Measurements from ENCODE around the gene KCNH3. TPM values are rescaled to one million over a fixed set of nuclear protein-coding genes. Genes with fewer than 3 reads are reported as not detected.

The KCNH3 gene
- polyA plus RNA-seq, 4 donors: 0.22 to 3.4 TPM; not detected in 2

DNA sequence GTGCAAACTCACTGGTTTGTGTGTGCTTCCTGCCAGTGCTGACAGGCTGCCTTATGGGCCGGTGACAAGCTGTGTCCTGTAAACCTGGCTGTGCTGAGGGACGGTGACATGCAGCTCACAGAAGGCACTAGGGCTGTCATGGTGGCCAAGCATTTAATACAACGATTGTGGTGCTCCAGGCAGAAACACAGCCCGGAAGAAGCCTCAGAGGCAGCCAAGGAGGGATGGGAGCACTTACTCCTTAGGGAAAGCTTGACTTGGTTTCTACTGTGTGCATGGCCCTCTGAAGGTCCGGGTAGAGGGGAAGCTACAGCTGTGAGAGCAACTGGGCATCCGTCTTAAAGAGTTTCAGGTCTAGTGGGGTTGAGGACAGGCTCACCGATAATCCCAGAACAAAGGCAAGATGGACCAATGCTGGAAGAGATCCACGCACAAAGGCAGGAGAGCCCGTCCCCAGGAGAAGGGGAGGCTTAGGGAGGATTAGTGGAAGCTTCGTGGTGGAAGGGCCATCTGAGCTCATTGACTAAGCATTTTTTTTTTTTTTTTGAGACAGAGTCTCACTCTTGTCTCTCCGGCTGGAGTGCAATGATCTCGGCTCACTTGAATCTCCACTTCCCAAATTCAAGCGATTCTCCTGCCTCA lies 39.8 kb downstream of the KCNH3 start:
- WGBS, 3 donors: 86 to 89% (median 88%) methylated on average over 13 of the region's 13 CpGs
- Histone ChIP-seq H3K4me1 (ENCODE audit: control insufficient read depth in 3 of 3, insufficient read depth in 2 of 3, low read depth in 1 of 3, low read length in 2 of 3) (peaks cover 0 to 6% (median 0%) of the 10 kb centered on the region in 3 donors), H3K4me3 (ENCODE audit: low read depth in 1 of 3, low read length in 3 of 3) (no peak overlapping the region), H3K9me3 (ENCODE audit: control insufficient read depth in 2 of 2, insufficient read depth in 1 of 2, low read depth in 1 of 2, low read length in 1 of 2) (no peaks in the 10 kb centered on the region), H3K27me3 (ENCODE audit: control insufficient read depth in 3 of 3, insufficient read depth in 3 of 3, low read length in 3 of 3) (no peaks in the 10 kb centered on the region), H3K36me3 (ENCODE audit: control insufficient read depth in 3 of 3, insufficient read depth in 2 of 3, low read depth in 1 of 3, low read length in 3 of 3) (peaks cover 0 to 13% (median 2%) of the 10 kb centered on the region in 3 donors), H3K27ac (ENCODE audit: low read depth in 1 of 3, low read length in 2 of 3) (no peak overlapping the region)
- FAIRE-seq (no peak), DNase-seq (no peak)

DNA sequence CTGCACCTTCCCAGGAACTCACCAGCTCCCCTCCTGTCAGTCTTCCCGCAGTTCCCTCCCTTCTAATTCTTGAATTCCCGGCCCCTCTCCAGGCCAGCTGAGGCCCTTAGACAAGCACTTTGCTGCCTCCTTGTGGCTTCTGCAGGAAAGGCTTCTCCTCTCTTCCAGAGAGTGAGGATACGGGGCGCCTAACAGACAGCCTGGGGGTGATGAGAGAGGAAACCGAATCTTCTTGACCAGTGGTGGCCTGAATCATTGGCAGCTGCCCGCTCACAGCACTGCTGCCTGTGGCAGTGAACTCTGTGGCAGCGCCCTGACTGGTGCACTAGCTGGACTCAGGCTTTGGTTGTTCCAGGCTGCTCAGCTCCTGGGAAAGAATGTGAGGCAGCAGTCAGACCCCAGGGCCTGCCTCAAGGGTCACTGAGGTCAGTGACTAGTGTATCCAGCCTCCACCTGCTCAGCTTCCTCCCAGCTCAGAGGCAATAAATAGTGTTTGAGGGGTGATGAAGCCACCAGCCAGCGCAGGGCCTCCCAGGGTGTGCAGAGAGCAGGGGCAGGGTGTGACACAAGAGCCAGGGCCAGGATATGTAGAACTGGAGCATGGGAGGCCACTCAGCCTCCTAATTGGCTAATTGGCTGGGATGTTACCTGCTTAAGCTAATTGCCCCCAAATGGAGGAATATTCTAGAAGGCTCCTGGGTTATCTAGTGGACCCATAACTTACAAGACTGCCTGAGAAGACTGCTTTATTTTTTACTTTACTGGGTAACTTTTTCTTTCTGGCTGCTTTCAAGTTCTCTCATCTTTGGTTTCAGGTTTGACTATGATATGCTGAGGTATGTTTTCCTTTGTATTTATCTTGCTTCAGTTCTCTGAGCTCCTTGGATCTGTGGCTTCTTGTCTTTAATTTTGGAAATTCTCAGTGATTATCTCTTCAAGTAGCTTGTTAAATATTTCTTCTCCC lies 42.0 kb downstream of the KCNH3 start:
- H3K27me3 ChIP-seq (ENCODE audit: control insufficient read depth in 3 of 3, insufficient read depth in 3 of 3, low read length in 3 of 3): no peaks in the 10 kb centered on the region
- FAIRE-seq: no peak
- H3K36me3 ChIP-seq (ENCODE audit: control insufficient read depth in 3 of 3, insufficient read depth in 2 of 3, low read depth in 1 of 3, low read length in 3 of 3): peaks cover 0 to 29% (median 0%) of the 10 kb centered on the region in 3 donors
- peaks cover 0 to 6% (median 0%) of the 10 kb centered on the region in 3 donors for H3K4me1 ChIP-seq (ENCODE audit: control insufficient read depth in 3 of 3, insufficient read depth in 2 of 3, low read depth in 1 of 3, low read length in 2 of 3)
- no peak overlapping the region for H3K4me3 ChIP-seq (ENCODE audit: low read depth in 1 of 3, low read length in 3 of 3)
- DNase-seq: peak; percentile 73 to 82
- WGBS, 3 donors: 31 to 37% (median 34%) methylated on average over 8 of the region's 8 CpGs
- no peak overlapping the region for H3K27ac ChIP-seq (ENCODE audit: low read depth in 1 of 3, low read length in 2 of 3)
- no peaks in the 10 kb centered on the region for H3K9me3 ChIP-seq (ENCODE audit: control insufficient read depth in 2 of 2, insufficient read depth in 1 of 2, low read depth in 1 of 2, low read length in 1 of 2)

DNA sequence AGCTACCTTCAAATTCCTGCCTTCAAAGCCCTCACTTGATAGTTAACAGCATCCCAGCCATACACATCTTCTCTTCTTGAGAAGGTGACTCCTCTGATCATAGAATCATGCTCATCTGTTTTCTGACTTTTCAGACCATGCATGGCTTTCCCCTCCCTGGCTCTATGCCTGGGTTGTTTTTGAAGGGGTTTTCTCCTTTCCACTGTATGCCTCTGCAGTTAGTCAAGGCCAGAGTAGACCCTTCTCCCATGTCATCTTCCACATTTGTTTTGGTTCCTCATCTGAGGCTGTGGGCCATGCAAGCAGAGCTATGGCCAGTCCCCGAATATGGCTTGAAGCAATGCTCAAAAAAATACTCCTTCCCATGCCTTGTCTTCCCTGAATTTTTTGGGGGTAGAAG lies 43.4 kb downstream of the KCNH3 start:
- no peaks in the 10 kb centered on the region for H3K9me3 ChIP-seq (ENCODE audit: control insufficient read depth in 2 of 2, insufficient read depth in 1 of 2, low read depth in 1 of 2, low read length in 1 of 2)
- FAIRE-seq (no peak), DNase-seq (no peak)
- no peaks in the 10 kb centered on the region for H3K27me3 ChIP-seq (ENCODE audit: control insufficient read depth in 3 of 3, insufficient read depth in 3 of 3, low read length in 3 of 3)
- no peak overlapping the region for H3K4me3 ChIP-seq (ENCODE audit: low read depth in 1 of 3, low read length in 3 of 3)
- peaks cover 0 to 36% (median 0%) of the 10 kb centered on the region in 3 donors for H3K36me3 ChIP-seq (ENCODE audit: control insufficient read depth in 3 of 3, insufficient read depth in 2 of 3, low read depth in 1 of 3, low read length in 3 of 3)
- peaks cover 0 to 6% (median 0%) of the 10 kb centered on the region in 3 donors for H3K4me1 ChIP-seq (ENCODE audit: control insufficient read depth in 3 of 3, insufficient read depth in 2 of 3, low read depth in 1 of 3, low read length in 2 of 3)
- WGBS, 3 donors: 71 to 88% (median 79%) methylated on average over 1 of the region's 1 CpG
- no peak overlapping the region for H3K27ac ChIP-seq (ENCODE audit: low read depth in 1 of 3, low read length in 2 of 3)

DNA sequence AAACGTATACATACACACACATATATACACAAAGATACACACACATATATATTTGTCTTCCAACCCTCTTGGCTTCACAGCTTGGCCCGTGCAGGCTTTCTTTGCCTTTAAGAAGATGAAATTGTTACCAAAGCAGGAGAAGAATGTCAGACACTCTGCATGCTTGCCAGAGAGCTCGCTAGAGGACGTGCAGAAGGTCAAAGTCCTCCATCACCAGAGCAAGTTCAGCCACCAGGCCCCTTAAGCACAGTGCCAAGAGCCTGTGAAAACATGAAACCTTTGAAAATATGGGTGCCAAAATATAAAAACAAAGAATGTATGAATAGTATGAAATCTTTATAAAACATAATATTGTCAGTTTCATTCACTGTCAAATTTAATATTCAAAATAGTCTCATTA lies 44.0 kb downstream of the KCNH3 start:
- WGBS, 3 donors: 28 to 52% (median 34%) methylated on average over 4 of the region's 4 CpGs
- H3K36me3 ChIP-seq (ENCODE audit: control insufficient read depth in 3 of 3, insufficient read depth in 2 of 3, low read depth in 1 of 3, low read length in 3 of 3): peaks cover 0 to 39% (median 0%) of the 10 kb centered on the region in 3 donors
- H3K9me3 ChIP-seq (ENCODE audit: control insufficient read depth in 2 of 2, insufficient read depth in 1 of 2, low read depth in 1 of 2, low read length in 1 of 2): no peaks in the 10 kb centered on the region
- FAIRE-seq (no peak), DNase-seq (peak; percentile 7 to 30)
- no peaks in the 10 kb centered on the region for H3K27me3 ChIP-seq (ENCODE audit: control insufficient read depth in 3 of 3, insufficient read depth in 3 of 3, low read length in 3 of 3)
- no peak overlapping the region for H3K27ac ChIP-seq (ENCODE audit: low read depth in 1 of 3, low read length in 2 of 3)
- no peak overlapping the region for H3K4me3 ChIP-seq (ENCODE audit: low read depth in 1 of 3, low read length in 3 of 3)
- peaks cover 0 to 6% (median 0%) of the 10 kb centered on the region in 3 donors for H3K4me1 ChIP-seq (ENCODE audit: control insufficient read depth in 3 of 3, insufficient read depth in 2 of 3, low read depth in 1 of 3, low read length in 2 of 3)

DNA sequence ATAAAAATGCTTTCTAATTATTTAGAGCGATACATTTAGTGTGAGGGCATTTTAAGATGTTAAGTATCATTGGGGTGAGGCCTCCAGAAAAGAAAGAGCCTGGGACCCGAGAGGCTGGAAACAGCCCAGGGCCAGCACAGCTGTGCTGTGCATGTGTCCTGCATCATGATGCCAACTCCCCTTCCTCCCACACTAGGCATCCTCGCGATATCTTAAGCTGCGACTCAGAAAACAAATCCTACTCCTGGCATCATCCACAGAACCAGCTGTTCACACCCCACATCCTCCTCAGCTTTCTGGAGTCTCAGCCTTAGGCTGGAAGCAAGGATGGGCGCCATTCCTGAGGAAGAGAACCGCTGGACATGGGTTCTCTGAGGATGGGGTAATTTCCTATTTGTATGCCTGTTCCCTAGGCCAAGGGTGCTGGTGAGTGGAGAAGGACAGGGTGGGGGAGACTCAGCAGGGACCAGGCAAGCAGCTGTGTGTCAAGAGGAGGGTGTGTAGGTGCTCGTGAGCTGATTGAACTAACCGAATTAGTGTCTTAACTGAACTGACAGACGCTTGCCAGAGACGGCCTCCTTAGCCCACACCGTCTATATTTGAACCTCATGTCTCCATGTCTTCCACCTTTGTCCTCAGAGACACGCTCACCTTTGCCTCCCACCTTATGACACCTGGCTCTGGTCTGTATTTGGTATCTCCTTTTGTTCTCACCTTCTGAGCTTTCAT lies 44.7 kb downstream of the KCNH3 start:
- H3K27me3 ChIP-seq (ENCODE audit: control insufficient read depth in 3 of 3, insufficient read depth in 3 of 3, low read length in 3 of 3): no peaks in the 10 kb centered on the region
- FAIRE-seq (no peak), DNase-seq (no peak)
- 80 to 93% (median 84%) methylated on average over 13 of the region's 13 CpGs for WGBS, 3 donors
- H3K27ac ChIP-seq (ENCODE audit: low read depth in 1 of 3, low read length in 2 of 3): no peak overlapping the region
- no peak overlapping the region for H3K4me3 ChIP-seq (ENCODE audit: low read depth in 1 of 3, low read length in 3 of 3)
- peaks cover 0 to 6% (median 0%) of the 10 kb centered on the region in 3 donors for H3K4me1 ChIP-seq (ENCODE audit: control insufficient read depth in 3 of 3, insufficient read depth in 2 of 3, low read depth in 1 of 3, low read length in 2 of 3)
- peaks cover 0 to 46% (median 0%) of the 10 kb centered on the region in 3 donors for H3K36me3 ChIP-seq (ENCODE audit: control insufficient read depth in 3 of 3, insufficient read depth in 2 of 3, low read depth in 1 of 3, low read length in 3 of 3)
- no peaks in the 10 kb centered on the region for H3K9me3 ChIP-seq (ENCODE audit: control insufficient read depth in 2 of 2, insufficient read depth in 1 of 2, low read depth in 1 of 2, low read length in 1 of 2)

DNA sequence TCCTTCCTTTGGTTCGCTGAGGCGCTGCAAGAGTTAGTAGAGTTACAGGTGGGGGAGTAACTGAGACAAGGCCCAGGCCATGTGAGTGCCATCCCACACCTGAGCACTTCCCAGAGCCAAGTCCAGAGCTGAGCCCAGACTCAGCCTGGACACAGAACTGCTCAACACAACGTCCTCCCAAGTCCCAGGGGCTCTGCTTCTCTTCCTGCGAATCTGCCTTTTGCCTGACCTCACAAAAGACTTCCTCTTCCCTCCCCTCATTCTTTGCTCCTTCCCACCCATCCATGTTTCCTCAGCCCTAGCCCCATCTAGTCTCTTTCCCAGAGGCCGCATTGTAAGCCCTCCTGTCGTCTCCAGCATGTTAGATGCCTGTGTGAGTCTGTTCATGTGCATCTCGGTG lies 45.8 kb downstream of the KCNH3 start:
- FAIRE-seq: no peak
- H3K4me3 ChIP-seq (ENCODE audit: low read depth in 1 of 3, low read length in 3 of 3): no peak overlapping the region
- 83 to 95% (median 92%) methylated on average over 7 of the region's 7 CpGs for WGBS, 3 donors

DNA sequence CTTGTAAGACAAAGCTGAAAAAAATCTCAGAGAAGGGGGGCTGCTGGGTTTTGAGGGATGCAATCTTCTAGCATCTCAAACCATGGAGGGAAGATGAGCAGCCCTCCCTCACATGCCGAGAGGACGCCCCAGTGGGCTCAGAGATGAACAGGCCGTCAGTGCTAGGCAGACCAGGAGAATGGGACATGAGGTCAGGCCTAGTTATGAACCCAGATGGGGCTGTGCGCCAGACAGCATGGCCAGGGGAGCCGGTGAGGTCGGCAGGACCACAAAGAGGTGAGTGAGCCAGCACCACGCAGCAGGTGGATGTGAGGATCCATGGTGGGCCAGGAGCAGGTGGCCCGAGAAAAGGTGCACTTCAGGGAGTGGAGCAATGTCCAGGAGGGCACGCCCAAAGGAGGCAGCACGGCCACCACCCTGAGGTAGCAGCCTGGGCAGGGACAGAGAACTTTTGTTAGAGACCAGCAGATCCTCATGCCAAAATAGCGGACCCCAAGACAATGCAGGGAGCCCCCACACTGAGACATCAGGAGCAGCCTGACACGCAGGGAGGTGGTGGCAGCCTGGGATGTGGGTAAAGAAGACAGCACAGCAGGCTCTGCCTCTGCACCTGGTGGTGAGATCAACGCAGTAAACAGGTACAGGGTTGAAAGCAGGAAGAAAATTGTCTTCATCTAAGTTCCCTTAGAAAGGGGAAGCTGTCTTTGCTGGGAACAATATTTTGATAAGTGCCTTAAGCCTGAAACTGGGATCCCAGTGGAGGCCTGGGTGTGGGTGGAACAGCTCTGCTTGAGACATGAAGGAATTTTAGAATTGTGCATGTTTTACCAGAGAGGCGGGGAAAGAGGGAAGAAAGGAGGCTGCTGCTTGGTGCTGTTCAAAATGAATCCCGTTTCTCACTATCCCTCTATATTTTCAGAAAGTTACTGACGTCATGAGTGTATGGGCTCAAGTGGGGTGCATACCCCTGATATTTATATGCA lies 46.9 kb downstream of the KCNH3 start:
- no peaks in the 10 kb centered on the region for H3K27me3 ChIP-seq (ENCODE audit: control insufficient read depth in 3 of 3, insufficient read depth in 3 of 3, low read length in 3 of 3)
- peaks cover 0 to 48% (median 0%) of the 10 kb centered on the region in 3 donors for H3K36me3 ChIP-seq (ENCODE audit: control insufficient read depth in 3 of 3, insufficient read depth in 2 of 3, low read depth in 1 of 3, low read length in 3 of 3)
- FAIRE-seq: no peak
- DNase-seq: no peak
- H3K27ac ChIP-seq (ENCODE audit: low read depth in 1 of 3, low read length in 2 of 3): no peak overlapping the region
- WGBS, 3 donors: 72 to 84% (median 82%) methylated on average over 16 of the region's 16 CpGs
- no peak overlapping the region for H3K4me3 ChIP-seq (ENCODE audit: low read depth in 1 of 3, low read length in 3 of 3)
- H3K9me3 ChIP-seq (ENCODE audit: control insufficient read depth in 2 of 2, insufficient read depth in 1 of 2, low read depth in 1 of 2, low read length in 1 of 2): no peaks in the 10 kb centered on the region
- peaks cover 0 to 6% (median 0%) of the 10 kb centered on the region in 3 donors for H3K4me1 ChIP-seq (ENCODE audit: control insufficient read depth in 3 of 3, insufficient read depth in 2 of 3, low read depth in 1 of 3, low read length in 2 of 3)

More for the DNA sequence above, 45.8 kb downstream of the KCNH3 start:
- Histone ChIP-seq H3K27ac (ENCODE audit: low read depth in 1 of 3, low read length in 2 of 3) (no peak overlapping the region), H3K9me3 (ENCODE audit: control insufficient read depth in 2 of 2, insufficient read depth in 1 of 2, low read depth in 1 of 2, low read length in 1 of 2) (no peaks in the 10 kb centered on the region), H3K36me3 (ENCODE audit: control insufficient read depth in 3 of 3, insufficient read depth in 2 of 3, low read depth in 1 of 3, low read length in 3 of 3) (peaks cover 0 to 48% (median 0%) of the 10 kb centered on the region in 3 donors), H3K4me1 (ENCODE audit: control insufficient read depth in 3 of 3, insufficient read depth in 2 of 3, low read depth in 1 of 3, low read length in 2 of 3) (peaks cover 0 to 6% (median 0%) of the 10 kb centered on the region in 3 donors), H3K27me3 (ENCODE audit: control insufficient read depth in 3 of 3, insufficient read depth in 3 of 3, low read length in 3 of 3) (no peaks in the 10 kb centered on the region)
- DNase-seq: no peak
